ENCODE measurements around the gene ICAM1. TPM values are rescaled to one million over a fixed set of nuclear protein-coding genes. Genes with fewer than 3 reads are reported as not detected.
A peak's percentile ranks its signal among the peaks of the same experiment; 100 is the strongest.

ICAM1 gene
- total and polyA plus RNA-seq, 10 of the 15 experiments (the other 5 are each of a cell fraction or from before 2014, with no cell fraction given), result 7.6 to 115 (median 60.2) TPM

DNA sequence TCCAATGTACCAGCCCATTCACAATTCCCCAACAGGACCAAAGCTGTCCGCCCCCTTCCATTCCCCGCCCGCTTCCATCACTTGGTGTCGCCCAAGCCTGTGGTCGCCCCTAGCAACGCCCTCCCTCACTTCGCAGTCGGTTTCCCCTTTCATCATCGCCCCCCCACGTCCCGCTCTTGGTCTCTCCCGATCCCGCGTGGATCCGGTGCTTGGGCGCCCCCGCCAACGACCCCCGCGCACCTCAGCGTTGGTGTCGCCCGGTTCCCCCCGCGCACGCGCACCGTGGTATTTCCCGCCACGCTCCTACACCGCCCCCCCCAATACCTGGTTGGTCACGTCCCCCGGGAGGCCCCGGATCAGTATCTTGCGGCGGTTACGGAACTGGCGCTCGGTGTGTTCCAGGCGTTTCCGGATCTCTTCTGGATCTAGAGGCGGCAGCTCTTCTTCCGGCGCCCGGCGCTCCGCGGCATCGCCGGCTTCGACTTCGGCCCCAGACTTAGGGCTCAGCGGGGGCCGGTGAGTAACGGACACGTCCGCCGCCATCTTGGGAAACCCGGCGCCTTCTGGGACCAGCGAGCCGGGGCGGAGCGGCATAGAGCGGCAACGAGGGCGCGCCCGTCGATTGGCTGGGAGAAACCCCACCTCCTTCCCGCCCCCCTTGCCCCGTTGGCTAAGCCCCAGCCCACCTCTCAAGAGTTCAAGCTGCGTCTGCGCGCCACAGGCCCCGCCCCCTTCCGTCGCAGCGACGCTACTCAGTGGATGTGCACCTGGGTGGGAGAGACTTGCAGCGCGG lies 62.2 kb downstream of the ICAM1 start, which contains the start of gene RAVER1 (continued):
- TF ChIP-seq, protein P1, sequence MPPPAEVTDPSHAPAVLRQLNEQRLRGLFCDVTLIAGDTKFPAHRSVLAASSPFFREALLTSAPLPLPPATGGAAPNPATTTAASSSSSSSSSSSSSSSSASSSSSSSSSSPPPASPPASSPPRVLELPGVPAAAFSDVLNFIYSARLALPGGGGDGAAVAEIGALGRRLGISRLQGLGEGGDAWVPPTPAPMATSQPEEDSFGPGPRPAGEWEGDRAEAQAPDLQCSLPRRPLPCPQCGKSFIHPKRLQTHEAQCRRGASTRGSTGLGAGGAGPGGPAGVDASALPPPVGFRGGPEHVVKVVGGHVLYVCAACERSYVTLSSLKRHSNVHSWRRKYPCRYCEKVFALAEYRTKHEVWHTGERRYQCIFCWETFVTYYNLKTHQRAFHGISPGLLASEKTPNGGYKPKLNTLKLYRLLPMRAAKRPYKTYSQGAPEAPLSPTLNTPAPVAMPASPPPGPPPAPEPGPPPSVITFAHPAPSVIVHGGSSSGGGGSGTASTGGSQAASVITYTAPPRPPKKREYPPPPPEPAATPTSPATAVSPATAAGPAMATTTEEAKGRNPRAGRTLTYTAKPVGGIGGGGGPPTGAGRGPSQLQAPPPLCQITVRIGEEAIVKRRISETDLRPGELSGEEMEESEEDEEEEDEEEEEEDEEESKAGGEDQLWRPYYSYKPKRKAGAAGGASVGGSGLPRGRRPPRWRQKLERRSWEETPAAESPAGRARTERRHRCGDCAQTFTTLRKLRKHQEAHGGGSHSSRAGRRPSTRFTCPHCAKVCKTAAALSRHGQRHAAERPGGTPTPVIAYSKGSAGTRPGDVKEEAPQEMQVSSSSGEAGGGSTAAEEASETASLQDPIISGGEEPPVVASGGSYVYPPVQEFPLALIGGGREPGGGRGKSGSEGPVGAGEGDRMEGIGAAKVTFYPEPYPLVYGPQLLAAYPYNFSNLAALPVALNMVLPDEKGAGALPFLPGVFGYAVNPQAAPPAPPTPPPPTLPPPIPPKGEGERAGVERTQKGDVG (CRISPR knock-in tag; IDR thresholded peaks at IDR 0.05), result no peak
- no peak; the same call in none of the 2 replicates for TF ChIP-seq HCFC1 (IDR thresholded peaks at IDR 0.05; ENCODE audit: low read length)
- TF ChIP-seq TBL1XR1 (IDR thresholded peaks at IDR 0.05; ENCODE audit: low read depth, low read length), result no peak
- TF ChIP-seq NFYA (IDR thresholded peaks at IDR 0.05; ENCODE audit: borderline replicate concordance, low read depth, low read length), result no peak
- peak; percentile 72 for TF ChIP-seq IKZF1 (conservative IDR thresholded peaks at IDR 0.05)
- TF ChIP-seq POU2F2 (IDR thresholded peaks at IDR 0.05; ENCODE audit: borderline replicate concordance, low read depth, low read length), result peak; percentile 71; the same call in 2 of the 3 replicates
- TF ChIP-seq, protein P2, sequence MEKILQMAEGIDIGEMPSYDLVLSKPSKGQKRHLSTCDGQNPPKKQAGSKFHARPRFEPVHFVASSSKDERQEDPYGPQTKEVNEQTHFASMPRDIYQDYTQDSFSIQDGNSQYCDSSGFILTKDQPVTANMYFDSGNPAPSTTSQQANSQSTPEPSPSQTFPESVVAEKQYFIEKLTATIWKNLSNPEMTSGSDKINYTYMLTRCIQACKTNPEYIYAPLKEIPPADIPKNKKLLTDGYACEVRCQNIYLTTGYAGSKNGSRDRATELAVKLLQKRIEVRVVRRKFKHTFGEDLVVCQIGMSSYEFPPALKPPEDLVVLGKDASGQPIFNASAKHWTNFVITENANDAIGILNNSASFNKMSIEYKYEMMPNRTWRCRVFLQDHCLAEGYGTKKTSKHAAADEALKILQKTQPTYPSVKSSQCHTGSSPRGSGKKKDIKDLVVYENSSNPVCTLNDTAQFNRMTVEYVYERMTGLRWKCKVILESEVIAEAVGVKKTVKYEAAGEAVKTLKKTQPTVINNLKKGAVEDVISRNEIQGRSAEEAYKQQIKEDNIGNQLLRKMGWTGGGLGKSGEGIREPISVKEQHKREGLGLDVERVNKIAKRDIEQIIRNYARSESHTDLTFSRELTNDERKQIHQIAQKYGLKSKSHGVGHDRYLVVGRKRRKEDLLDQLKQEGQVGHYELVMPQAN (conservative IDR thresholded peaks at IDR 0.05), result peak; percentile 89
- TF ChIP-seq NFXL1 (IDR thresholded peaks at IDR 0.05; ENCODE audit: borderline replicate concordance), result no peak
- peak; percentile 85 for TF ChIP-seq POLR2AphosphoS5 (IDR thresholded peaks at IDR 0.05; ENCODE audit: low read length)
- peak; percentile 46 for TF ChIP-seq MXI1 (IDR thresholded peaks at IDR 0.05; ENCODE audit: low read depth, low read length)
- 0 out of 2 replicates have a peak, but pooled peaks have one; percentile 0 for TF ChIP-seq TCF3 (IDR thresholded peaks at IDR 0.05; ENCODE audit: borderline replicate concordance, insufficient read depth, low read depth, low read length)
- TF ChIP-seq, protein P3, sequence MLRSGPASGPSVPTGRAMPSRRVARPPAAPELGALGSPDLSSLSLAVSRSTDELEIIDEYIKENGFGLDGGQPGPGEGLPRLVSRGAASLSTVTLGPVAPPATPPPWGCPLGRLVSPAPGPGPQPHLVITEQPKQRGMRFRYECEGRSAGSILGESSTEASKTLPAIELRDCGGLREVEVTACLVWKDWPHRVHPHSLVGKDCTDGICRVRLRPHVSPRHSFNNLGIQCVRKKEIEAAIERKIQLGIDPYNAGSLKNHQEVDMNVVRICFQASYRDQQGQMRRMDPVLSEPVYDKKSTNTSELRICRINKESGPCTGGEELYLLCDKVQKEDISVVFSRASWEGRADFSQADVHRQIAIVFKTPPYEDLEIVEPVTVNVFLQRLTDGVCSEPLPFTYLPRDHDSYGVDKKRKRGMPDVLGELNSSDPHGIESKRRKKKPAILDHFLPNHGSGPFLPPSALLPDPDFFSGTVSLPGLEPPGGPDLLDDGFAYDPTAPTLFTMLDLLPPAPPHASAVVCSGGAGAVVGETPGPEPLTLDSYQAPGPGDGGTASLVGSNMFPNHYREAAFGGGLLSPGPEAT (IDR thresholded peaks at IDR 0.05; ENCODE audit: low read depth), result peak; percentile 98
- TF ChIP-seq ELK1 (IDR thresholded peaks at IDR 0.05; ENCODE audit: low read depth, low read length), result peak; percentile 19; the same call in 1 of the 2 replicates
- TF ChIP-seq NFYB (IDR thresholded peaks at IDR 0.05; ENCODE audit: insufficient read depth, low read depth, low read length), result peak; percentile 81
- no peak for TF ChIP-seq SUZ12 (IDR thresholded peaks at IDR 0.05; ENCODE audit: unreplicated experiment)
- peak; percentile 18; the same call in 1 of the 2 replicates for TF ChIP-seq EED (IDR thresholded peaks at IDR 0.05; ENCODE audit: low read depth)
- no peak for TF ChIP-seq WRNIP1 (IDR thresholded peaks at IDR 0.05; ENCODE audit: borderline replicate concordance, low read depth, low read length)
- TF ChIP-seq CEBPB (IDR thresholded peaks at IDR 0.05; ENCODE audit: borderline replicate concordance in 1 of 2, low read depth in 2 of 2, low read length in 2 of 2), result no peak
- TF ChIP-seq BHLHE40 (IDR thresholded peaks at IDR 0.05; ENCODE audit: borderline replicate concordance in 1 of 2, low read depth in 2 of 2, low read length in 1 of 2), result peak; percentile 92 to 96
- TF ChIP-seq POLR2A (IDR thresholded peaks at IDR 0.05; ENCODE audit: low read depth, low read length), result peak; percentile 96
- no peak for TF ChIP-seq RAD51 (IDR thresholded peaks at IDR 0.05)
- no peak for TF ChIP-seq RELA (IDR thresholded peaks at IDR 0.05; ENCODE audit: borderline replicate concordance, partially characterized antibody)

Data from GM12878 (cell line).